HG03575 (cell line): ENCODE results near the gene TMPRSS13.

Source experiments
- ATAC-seq: cut with Tn5 transposase; IDR thresholded peaks from one replicate; pipeline ENCODE4 v1.9.1; 2021; ENCODE audit not compliant: unreplicated experiment, insufficient number of reproducible peaks, low FRiP score; ENCODE audit errors: extremely low read depth

TMPRSS13 gene

DNA sequence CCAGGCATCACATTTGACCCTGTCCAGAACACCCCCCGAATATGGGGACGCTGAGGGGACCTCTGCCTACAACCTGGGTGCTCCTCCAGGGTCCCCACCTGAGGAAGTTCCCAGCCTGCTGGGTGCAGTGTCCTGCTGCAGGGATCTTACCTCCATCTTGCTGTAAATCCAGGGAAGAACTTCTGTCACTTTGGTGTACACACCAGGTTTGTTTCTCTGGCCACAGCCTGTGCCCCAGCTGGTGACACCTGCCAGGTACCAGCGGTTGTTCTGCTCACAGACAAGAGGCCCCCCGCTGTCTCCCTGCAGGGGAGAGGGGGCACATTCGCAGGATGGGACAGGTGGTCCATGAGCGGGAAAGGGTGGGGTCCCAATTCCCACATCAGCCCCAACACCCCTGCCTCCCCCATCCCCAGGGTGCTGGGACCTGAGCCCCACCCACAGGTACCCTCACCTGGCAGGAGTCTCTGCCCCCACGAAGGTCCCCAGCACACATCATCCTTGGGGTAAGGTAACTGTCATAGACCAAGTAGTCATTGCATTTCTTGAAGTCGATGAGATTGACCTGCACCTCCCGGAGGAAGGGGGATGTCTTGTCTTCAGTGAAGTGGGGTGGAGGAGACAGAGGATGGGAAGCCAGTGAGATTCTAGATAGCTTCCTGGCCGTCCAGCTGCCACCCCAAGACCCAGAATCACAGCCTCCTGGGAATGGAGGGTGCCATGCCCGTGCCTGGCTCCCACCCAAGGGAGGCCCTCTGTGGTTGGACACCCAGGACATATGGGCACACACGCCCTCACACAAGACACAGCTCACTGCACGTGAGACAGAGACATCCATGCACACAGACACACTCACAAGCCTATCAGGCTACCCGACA is 25.5 kb downstream of the TMPRSS13 start:
- no peak for ATAC-seq

GRCh38 chr11:117902001-117902845 is 27.0 kb downstream of the TMPRSS13 start:
- no peak for ATAC-seq

GRCh38 chr11:117901601-117902000 is 27.6 kb downstream of the TMPRSS13 start:
- ATAC-seq: no peak

- ATAC-seq: no peak
Measured at GRCh38 chr11:117900720-117901440, 28.3 kb downstream of the TMPRSS13 start.

- ATAC-seq: no peak
Measured at GRCh38 chr11:117900121-117900648, 29.0 kb downstream of the TMPRSS13 start.

- ATAC-seq: no peak
Measured at GRCh38 chr11:117898059-117898458, 31.1 kb downstream of the TMPRSS13 start.

GRCh38 chr11:117892651-117893050 is 36.6 kb downstream of the TMPRSS13 start:
- ATAC-seq: no peak

DNA sequence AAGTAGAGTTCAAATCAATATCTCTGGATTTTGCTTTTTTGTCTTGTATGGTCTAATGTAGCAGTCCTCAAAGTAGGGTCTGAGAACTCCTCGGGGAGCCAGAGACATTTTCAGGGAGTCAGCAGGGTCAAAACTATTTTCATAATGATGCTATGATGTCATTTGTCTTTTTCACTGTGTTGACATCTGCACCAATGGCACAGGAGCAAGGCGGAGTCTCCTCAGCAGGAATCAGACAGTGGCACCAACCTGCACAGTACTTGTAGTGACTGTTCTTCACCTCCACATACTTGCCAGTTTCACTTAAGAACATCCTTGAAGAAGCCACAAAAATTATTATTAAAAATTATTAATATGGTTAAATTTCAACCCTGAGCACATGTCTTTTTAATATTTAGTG is 37.8 kb downstream of the TMPRSS13 start:
- no peak for ATAC-seq

GRCh38 chr11:117888139-117888566 is 41.0 kb downstream of the TMPRSS13 start:
- ATAC-seq: no peak

- ATAC-seq: no peak
Measured at GRCh38 chr11:117887431-117888138, 41.6 kb downstream of the TMPRSS13 start.

DNA sequence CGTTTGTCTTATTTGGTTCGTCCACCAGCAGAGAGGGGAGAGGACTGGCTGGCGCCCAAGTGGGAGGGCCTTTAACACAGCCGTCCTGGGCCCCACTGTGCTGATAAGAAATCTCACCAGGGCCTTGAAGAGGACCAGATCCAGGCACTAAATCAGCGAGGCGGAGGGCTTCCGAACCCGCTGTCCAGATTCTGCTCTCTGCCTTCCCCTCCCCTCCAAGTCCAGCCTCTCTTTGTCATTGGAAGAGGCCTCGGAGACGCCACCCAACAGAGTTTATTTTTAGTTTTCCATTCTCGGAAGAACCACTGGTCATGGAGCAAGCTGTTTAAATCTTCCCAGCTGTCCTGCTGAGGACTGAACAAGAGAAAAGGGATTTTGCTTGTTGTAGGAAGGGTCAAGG is 43.4 kb downstream of the TMPRSS13 start:
- ATAC-seq: no peak

- no peak for ATAC-seq
Measured at GRCh38 chr11:117884994-117885393, 44.2 kb downstream of the TMPRSS13 start.

DNA sequence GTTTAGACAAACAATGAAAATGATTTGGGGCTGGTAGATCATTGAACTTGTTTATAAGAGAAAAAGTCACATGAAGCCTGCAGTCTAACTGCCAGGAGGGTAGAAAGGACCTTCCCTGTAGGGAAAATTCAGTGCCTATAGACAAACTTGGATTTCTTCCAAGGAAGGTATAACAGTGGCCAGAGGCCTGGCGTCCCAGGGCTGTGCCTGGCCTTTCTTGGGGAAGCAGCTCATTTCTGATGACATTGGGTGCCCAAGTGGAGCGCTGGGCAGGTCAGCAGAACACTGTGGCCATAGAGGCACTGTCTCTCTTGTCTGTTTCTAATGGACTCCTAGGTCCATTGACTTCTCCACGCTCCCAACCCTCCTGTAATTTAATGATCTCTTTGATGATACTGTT is 46.1 kb downstream of the TMPRSS13 start:
- ATAC-seq: no peak

GRCh38 chr11:117882311-117882905 is 46.8 kb downstream of the TMPRSS13 start:
- ATAC-seq: no peak

DNA sequence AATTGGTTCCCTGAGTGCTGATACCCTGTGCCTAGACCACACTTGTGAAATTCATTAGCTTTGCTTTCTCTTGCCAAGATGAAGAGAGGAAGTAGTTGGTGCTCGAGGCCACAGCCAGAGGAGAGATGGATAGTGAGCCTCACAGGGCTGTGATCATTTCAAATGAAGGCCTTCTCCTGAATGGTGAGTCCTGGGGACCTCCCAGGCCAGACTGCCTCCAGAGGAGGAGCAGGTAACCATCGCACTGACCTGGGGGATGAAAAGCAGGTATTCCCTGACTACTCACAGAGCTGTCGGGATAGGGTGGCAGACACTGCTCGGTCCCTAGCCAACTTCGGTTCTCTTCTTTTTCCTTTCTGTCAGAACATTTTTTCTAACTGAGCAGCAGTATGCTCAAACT is 48.0 kb downstream of the TMPRSS13 start:
- ATAC-seq: no peak

DNA sequence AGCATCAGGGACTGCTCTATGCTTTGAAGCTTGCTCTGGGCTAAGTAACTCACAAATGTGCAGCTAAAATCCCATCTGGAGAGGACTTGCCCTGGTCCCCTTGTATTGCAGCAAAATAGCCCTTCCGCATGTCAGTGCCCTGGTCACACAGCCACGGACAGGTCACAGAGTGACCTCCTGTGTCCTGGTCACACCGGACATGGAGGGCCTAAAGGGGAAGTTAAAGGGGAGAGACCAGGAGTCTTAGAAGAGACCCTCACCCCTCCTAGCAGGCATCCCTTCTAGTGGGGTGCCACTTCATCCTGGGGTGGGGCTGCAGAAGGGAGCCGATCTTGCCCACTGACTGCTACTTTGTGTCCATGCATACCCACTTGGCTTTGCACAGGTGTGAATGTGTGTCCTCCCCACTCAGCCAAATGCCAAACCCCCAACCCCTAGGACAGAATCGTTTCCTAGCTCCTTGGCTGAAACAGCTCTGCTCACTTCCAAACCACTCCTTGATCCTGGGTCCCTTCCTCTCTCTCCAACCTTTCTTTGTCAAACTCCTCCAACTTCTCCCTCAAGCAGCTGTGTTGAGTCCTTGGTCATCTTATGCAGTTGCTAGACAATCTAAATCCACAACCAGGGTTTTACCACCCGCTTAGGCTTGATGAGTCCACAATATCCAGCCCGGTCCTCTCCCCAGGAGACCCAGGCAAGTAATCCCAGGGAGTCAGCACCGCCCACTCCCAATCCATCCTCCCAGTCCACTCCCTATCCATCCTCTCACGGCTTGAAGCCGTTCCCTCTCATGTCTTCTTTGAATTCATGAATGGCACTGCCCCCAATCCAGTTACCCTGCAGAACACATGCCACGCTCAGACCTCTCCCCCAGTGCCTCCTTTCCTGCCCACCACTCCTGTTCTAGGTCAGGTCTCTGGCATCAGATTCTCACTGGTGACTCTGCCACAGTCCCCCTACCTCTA is 49.4 kb downstream of the TMPRSS13 start:
- ATAC-seq: no peak

- no peak for ATAC-seq
Measured at GRCh38 chr11:117878939-117879475, 50.2 kb downstream of the TMPRSS13 start.
